GM19035 (cell line): ENCODE results near the gene TMEM242.

Experiments used
- ATAC-seq: cut with Tn5 transposase; IDR thresholded peaks from one replicate; pipeline ENCODE4 v1.9.1; 2021; ENCODE audit not compliant: unreplicated experiment

The TMEM242 gene

GRCh38 chr6:157290797-157291196 is 32.5 kb downstream of the TMEM242 start:
- ATAC-seq: no peak

- ATAC-seq: no peak
Observed at GRCh38 chr6:157289764-157290163, 33.6 kb downstream of the TMEM242 start.

GRCh38 chr6:157288575-157288974 is 34.7 kb downstream of the TMEM242 start:
- ATAC-seq: no peak

- ATAC-seq: no peak
Observed at GRCh38 chr6:157287923-157288322, 35.4 kb downstream of the TMEM242 start.

- ATAC-seq: no peak
Observed at GRCh38 chr6:157287247-157287850, 36.0 kb downstream of the TMEM242 start.

- no peak for ATAC-seq
Observed at GRCh38 chr6:157285422-157285779, 37.9 kb downstream of the TMEM242 start.

- no peak for ATAC-seq
Observed at GRCh38 chr6:157284738-157285421, 38.4 kb downstream of the TMEM242 start.

- no peak for ATAC-seq
Observed at GRCh38 chr6:157283900-157284737, 39.2 kb downstream of the TMEM242 start.

GRCh38 chr6:157283330-157283898 is 39.9 kb downstream of the TMEM242 start:
- ATAC-seq: no peak

- no peak for ATAC-seq
Observed at GRCh38 chr6:157282284-157282683, 41.0 kb downstream of the TMEM242 start.

GRCh38 chr6:157281570-157281969 is 41.7 kb downstream of the TMEM242 start:
- no peak for ATAC-seq

GRCh38 chr6:157280947-157281346 is 42.4 kb downstream of the TMEM242 start:
- ATAC-seq: no peak

- ATAC-seq: no peak
Observed at GRCh38 chr6:157280157-157280556, 43.2 kb downstream of the TMEM242 start.

GRCh38 chr6:157278171-157278570 is 45.1 kb downstream of the TMEM242 start:
- no peak for ATAC-seq

- no peak for ATAC-seq
Observed at GRCh38 chr6:157276731-157277130, 46.6 kb downstream of the TMEM242 start.

- ATAC-seq: no peak
Observed at GRCh38 chr6:157276134-157276532, 47.2 kb downstream of the TMEM242 start.

GRCh38 chr6:157274471-157275226 is 48.7 kb downstream of the TMEM242 start:
- ATAC-seq: peak; percentile 92

GRCh38 chr6:157273756-157274470 is 49.4 kb downstream of the TMEM242 start:
- peak; percentile 44 for ATAC-seq

GRCh38 chr6:157272866-157273755 is 50.2 kb downstream of the TMEM242 start:
- no peak for ATAC-seq
